H1 (cell line): Measurements from ENCODE around the gene MRPL41.

Source experiments
- EZH2 ChIP-seq: fragments of 200-600 bp; sonication (generic); IDR thresholded peaks from 2 replicates; pipeline ENCODE4 v1.7.1; 2012; ENCODE audit warnings: low read depth, mild to moderate bottlenecking, moderate library complexity, low read length, inconsistent platforms; ENCODE audit not compliant: severe bottlenecking
- MAFK ChIP-seq: IDR thresholded peaks from 2 replicates; pipeline ENCODE4 v1.6.1; 2012; ENCODE audit warnings: low read depth, mild to moderate bottlenecking, improper control_type of control experiment, low read length
- POLR2A ChIP-seq, 2 experiments: IDR thresholded peaks; 1 replicate in 1 of 2; 2 replicates in 1 of 2; pipeline ENCODE4 v1.6.1; 2011; ENCODE audit warnings: low read depth in 2 of 2, low read length in 2 of 2, mild to moderate bottlenecking in 2 of 2; ENCODE audit errors: control extremely low read depth in 1 of 2
- POLR2AphosphoS5 ChIP-seq: IDR thresholded peaks from 2 replicates; pipeline ENCODE4 v1.6.1; 2011; ENCODE audit warnings: low read depth, low read length
- RNF2 ChIP-seq: fragments of 200-900, 300-1000 bp; sonication (generic); IDR thresholded peaks from 2 replicates; pipeline ENCODE4 v1.7.1; 2016; ENCODE audit warnings: borderline replicate concordance, low read depth, mild to moderate bottlenecking, antibody characterized with exemption, low read length; ENCODE audit not compliant: poor library complexity, severe bottlenecking; ENCODE audit errors: missing control alignments
- SIN3A ChIP-seq, 2 experiments: IDR thresholded peaks in 1 of 2; conservative IDR thresholded peaks in 1 of 2; 2 replicates each; pipeline ENCODE4 v1.6.1; 2011 to 2012; ENCODE audit warnings: low read length in 2 of 2, improper control_type of control experiment in 1 of 2, low read depth in 1 of 2, mild to moderate bottlenecking in 1 of 2
- SRF ChIP-seq: IDR thresholded peaks from 2 replicates; pipeline ENCODE4 v1.6.1; 2011; ENCODE audit warnings: mild to moderate bottlenecking, low read depth, low read length, moderate library complexity
- TBP ChIP-seq: IDR thresholded peaks from 2 replicates; pipeline ENCODE4 v1.6.1; 2011; ENCODE audit warnings: low read depth, low read length, improper control_type of control experiment
- YY1 ChIP-seq: IDR thresholded peaks from 2 replicates; pipeline ENCODE4 v1.6.1; 2011; ENCODE audit warnings: low read depth, mild to moderate bottlenecking, low read length
- ZNF274 ChIP-seq: IDR thresholded peaks from 2 replicates; pipeline ENCODE4 v1.7.0; 2012; ENCODE audit warnings: low read length, borderline replicate concordance; ENCODE audit errors: extremely low read depth
- TF ChIP-seq, protein P1 (sequence below), 3 experiments: IDR thresholded peaks; 1 replicate in 2 of 3; 2 replicates in 1 of 3; pipeline versions ENCODE4 v1.5.1 to v1.6.1; 2011; ENCODE audit warnings: low read length in 3 of 3, mild to moderate bottlenecking in 3 of 3, inconsistent platforms in 2 of 3, low read depth in 1 of 3, moderate library complexity in 1 of 3; ENCODE audit not compliant: insufficient read depth in 1 of 3; ENCODE audit errors: control extremely low read depth in 1 of 3

DNA sequence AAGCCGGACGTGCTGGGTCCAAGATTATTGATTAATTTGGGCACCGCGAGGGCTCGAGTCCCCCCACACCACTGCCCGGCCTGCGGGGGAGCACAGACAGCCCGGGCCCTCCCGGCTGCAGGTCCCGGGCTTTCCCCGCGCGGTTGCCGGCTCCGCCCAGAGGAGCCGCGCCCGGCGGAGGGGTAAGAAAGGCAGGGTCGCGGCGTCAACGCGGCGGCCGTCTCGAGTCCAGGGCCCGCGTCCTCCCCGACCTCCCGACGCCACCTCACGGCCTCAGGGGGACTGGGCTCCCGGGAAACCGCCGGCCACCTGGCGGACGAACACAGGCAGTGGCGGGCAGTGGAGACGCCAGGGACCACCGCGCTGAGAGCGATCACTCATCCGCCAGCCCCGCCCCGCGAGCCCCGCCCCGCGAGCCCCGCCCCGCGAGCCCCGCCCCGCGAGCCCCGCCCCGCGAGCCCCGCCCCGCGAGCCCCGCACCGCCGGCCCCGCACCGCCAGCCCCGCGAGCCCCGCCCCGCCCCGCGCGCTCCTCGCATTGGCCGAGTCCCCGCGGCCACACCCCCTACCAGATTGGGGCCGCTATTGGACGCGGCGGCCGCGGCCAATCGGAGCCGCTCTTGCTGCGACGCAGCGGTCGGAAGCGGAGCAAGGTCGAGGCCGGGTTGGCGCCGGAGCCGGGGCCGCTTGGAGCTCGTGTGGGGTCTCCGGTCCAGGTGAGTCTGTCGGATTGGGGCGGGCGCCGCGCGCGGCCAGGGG lies at the start of gene MRPL41:
- TF ChIP-seq SRF (no peak), SIN3A (conservative IDR thresholded peaks at IDR 0.05 in 1 of 2, IDR thresholded peaks at IDR 0.05 in 1 of 2; ENCODE audit: low read depth in 1 of 2, low read length in 2 of 2) (no peak), POLR2AphosphoS5 (0 out of 2 replicates have a peak, but pooled peaks have one; percentile 33), MAFK (no peak), POLR2A (IDR thresholded peaks at IDR 0.05; ENCODE audit: control extremely low read depth in 1 of 2, low read depth in 2 of 2, low read length in 2 of 2) (peak in 1 of 2 experiments; percentile 67; a peak in 2 of 3 replicates), EZH2 (no peak), TBP (peak; percentile 48; the same call in 1 of the 2 replicates), ZNF274 (no peak), YY1 (no peak), RNF2 (no peak)
- TF ChIP-seq, protein P1, sequence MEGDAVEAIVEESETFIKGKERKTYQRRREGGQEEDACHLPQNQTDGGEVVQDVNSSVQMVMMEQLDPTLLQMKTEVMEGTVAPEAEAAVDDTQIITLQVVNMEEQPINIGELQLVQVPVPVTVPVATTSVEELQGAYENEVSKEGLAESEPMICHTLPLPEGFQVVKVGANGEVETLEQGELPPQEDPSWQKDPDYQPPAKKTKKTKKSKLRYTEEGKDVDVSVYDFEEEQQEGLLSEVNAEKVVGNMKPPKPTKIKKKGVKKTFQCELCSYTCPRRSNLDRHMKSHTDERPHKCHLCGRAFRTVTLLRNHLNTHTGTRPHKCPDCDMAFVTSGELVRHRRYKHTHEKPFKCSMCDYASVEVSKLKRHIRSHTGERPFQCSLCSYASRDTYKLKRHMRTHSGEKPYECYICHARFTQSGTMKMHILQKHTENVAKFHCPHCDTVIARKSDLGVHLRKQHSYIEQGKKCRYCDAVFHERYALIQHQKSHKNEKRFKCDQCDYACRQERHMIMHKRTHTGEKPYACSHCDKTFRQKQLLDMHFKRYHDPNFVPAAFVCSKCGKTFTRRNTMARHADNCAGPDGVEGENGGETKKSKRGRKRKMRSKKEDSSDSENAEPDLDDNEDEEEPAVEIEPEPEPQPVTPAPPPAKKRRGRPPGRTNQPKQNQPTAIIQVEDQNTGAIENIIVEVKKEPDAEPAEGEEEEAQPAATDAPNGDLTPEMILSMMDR (IDR thresholded peaks at IDR 0.05; ENCODE audit: control extremely low read depth in 1 of 3, insufficient read depth in 1 of 3, low read depth in 1 of 3, low read length in 3 of 3) = peak in 2 of 3 experiments; percentile 65 to 98; a peak in 3 of 4 replicates
